GM21360 (cell line): ENCODE data around the gene NCR3LG1.

Source experiments
- ATAC-seq: cut with Tn5 transposase; IDR thresholded peaks from one replicate; pipeline ENCODE4 v1.9.1; 2021; ENCODE audit warnings: mild to moderate bottlenecking, moderate library complexity; ENCODE audit not compliant: unreplicated experiment

NCR3LG1 gene

GRCh38 chr11:17391493-17392355 lies 40.1 kb downstream of the NCR3LG1 start:
- ATAC-seq = no peak

- no peak for ATAC-seq
These were observed 41.3 kb downstream of the NCR3LG1 start for GRCh38 chr11:17392872-17393271.

- no peak for ATAC-seq
These were observed 41.9 kb downstream of the NCR3LG1 start for GRCh38 chr11:17393472-17393871.

GRCh38 chr11:17394743-17395390 lies 43.3 kb downstream of the NCR3LG1 start:
- ATAC-seq = no peak

GRCh38 chr11:17395554-17395961 lies 44.0 kb downstream of the NCR3LG1 start:
- no peak for ATAC-seq

- ATAC-seq = no peak
These were observed 44.4 kb downstream of the NCR3LG1 start for GRCh38 chr11:17395978-17396377.

DNA sequence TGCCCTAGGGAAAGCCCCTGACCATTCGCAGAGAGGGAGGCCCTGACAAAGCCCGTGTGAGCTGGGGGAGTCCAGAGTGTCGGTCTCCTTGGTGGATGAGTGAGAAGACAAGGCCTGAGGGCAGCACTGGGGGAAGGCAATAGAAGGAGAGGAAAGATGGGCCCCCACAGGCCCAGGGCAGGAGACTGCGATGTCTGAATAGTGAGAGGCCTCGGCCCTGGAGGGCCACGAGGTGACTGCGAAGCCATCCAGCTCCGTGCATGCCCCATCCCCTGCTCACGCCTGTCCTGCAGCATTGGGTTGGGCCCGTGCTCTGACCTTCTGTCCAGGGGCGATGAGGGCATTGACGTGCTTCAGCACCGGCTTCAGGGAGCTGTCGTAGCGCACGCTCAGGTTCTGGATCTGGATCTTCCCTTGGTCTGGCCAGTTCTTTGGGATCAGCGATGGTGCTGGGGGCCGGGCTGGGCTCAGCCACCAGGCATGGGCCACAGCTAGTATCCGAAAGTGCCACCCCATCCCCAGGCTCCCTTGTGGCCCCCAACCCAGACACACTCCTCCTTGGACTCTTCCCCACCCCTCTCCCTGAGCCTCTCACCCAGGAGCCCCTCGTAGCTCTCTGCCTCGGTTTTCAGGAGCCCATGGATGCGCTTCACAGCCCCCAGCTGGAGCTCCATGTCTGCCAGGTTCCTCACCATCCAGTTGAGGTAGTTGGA lies 45.2 kb downstream of the NCR3LG1 start:
- ATAC-seq = no peak

DNA sequence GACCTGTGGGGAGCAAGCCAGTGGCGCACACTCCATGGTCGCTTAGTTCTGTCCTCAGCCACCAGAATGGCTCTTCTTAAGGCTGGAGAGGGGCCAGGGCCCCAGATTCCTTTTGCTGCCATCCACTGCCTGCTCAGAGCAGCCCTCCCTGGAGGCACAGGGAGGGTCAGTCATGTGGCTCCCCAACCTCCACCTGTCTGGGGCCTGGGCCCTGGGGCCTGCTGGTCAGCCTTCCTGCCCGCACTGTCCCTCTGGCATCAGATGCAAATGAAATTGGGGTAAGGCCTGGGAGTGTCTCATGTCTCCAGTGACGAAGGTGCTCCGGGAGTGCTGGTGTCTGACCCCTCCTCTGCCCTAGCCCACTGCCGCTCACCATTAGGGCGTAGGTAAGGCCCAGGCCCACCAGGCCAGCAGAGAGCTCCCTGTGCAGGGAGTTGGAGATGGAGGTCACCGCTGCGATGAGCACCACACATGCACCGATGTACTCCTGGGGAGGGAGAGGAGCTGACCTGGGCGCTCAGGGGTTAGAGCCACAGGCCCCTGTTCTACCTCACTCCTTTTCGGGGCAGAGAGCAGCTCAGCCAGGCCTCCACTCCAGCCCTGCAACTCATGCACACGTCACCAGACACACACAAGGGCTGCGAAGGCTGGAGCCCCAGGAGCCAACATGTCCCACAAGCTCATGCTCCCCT lies 45.9 kb downstream of the NCR3LG1 start:
- no peak for ATAC-seq

DNA sequence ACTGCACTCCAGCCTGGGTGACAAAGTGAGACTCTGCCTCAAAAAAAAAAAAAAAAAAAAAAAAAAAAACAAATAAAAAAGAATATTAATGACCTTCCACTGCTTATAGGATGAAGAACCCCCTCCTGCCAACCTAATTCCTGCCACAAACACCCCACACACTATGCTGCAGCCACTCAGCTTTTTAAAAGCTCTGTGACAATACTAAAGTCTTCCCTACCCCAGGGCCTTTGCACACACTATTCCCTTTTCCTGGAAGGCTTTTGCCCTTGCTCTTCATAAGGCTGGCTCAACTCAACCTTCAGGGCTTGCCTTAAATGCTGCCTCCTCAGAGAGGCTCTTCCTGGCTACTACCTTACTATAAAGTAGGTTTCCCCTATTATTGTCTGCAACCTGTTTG lies 47.6 kb downstream of the NCR3LG1 start:
- ATAC-seq = no peak

DNA sequence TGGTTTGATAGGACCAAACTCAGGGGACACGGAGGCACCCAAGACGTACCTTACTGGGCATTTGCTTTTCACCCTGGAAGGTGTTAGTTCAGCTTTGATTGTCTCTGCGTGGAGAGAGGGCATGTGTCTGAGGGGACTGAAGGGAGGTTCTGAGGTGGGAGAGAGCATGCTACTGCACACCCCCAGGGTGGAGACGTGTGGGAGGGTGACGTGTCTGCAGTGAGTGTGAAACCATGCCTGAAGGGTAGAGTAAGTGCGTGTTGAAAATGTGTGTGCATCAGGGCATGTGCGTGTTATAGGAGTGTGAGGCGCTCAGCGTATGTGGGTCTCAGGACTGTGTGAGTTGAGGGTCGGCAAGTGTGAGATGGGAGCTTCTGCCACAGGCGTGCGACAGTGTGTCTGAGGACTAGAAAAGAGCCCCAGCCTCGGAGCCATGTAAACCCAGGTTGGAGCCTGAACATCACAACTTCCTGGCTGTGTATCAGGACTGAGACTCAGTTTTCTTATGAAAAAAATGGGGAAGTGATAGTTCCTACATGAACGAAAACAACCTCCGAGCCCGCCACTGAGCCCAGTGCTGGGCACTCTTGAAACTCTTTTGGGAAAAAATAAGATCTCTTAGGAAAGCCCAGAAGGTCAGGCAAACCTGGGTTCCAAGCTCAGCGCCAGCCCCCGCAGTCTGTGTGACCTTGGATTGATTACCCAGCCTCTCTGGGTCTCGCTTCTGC lies 48.6 kb downstream of the NCR3LG1 start:
- ATAC-seq = no peak

DNA sequence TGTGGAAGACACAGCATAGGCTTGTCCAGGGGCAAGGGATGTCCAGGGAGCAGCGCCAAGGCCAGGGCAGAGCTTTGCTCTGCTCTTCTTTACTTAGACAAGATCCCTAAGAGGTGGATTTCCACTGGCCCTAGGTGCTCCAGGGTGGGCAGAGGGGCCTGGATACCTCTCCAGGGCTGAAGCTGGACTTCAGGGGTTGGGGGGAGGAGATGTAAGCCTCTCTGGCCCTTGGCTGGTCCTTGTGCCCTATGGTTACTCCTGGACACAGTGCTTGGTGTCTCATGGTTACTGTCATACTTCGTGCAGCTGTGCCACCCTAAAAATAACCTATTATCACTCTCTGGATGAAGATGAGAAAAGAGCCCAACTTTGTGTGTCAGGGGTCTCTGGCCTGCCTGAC lies 49.7 kb downstream of the NCR3LG1 start:
- ATAC-seq = no peak

DNA sequence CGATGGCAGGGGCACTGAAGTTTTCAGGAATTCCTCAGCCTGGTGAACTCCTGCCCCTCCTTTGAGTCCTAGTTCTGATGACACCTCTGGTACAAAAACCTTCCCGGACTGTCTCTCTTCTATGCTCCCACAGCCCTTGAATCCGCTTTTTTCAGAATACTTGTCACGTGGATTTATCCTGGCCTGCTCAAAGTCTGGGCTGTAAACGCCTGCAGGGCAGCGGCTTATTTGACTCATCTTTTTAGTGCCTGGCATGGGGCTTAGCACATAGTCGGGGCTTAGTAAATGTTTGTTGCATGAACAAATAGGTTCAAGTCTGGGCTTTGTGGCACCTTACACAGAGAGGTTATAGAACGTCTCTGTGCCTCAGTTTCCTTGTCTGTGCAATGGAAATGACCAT lies 50.2 kb downstream of the NCR3LG1 start:
- no peak for ATAC-seq

DNA sequence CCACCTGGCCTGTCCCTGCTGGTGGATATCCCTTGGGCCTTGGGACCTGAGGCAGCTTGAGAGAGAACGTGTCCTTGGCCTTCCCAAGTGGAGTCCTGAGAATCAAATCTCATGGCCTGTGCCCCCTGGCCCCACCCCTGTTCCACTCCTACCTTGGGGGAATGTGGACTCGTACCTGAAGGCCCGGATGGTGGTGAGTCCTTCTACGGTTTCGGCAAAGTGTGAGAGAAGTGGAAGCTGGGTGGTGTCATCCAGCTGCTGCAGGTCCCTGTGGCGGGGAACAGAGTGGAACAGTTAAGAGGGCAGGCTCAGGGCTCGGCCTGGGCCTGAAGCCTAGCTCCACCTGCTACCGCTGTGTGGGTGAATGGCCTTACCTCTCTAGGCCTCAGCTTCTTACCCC lies 50.9 kb downstream of the NCR3LG1 start:
- no peak for ATAC-seq

GRCh38 chr11:17403980-17404759 lies 52.6 kb downstream of the NCR3LG1 start:
- ATAC-seq = no peak

DNA sequence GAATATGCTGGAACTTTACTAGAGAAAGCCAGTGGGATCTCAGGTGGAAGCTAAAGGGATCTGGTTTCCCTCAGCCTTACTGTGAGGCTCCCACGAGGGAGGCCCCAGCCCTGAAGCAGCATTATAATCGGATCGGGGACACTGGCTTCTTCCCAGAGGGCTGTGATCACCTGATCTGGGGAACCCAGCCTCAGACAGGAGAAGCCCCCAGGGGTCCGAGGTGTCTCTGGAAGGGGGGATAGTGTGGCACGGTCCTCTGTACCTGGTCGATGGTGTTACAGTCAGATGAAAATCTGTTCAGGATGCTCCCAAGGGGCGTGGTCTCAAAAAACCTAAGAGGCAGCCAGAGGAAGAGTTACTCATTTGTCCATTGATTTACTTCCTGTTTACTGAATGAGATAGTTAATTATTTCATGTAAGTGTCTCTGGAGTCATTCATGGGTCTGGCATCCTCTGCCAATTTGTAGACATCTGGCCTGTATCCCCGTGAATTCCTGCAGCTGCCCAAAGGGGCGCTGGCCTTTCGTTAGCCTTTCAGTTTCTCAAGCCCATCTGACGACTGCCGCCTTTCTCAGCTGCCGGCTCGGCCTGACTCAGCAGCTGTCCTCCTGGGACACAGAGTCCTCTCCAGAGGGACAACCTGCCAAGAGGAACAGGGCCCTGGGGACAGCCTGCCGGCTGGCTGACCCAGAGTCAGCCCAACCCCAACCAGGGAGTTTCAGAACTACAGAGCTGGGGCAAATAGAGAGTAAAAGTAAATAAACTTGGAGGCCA lies 53.8 kb downstream of the NCR3LG1 start:
- no peak for ATAC-seq

DNA sequence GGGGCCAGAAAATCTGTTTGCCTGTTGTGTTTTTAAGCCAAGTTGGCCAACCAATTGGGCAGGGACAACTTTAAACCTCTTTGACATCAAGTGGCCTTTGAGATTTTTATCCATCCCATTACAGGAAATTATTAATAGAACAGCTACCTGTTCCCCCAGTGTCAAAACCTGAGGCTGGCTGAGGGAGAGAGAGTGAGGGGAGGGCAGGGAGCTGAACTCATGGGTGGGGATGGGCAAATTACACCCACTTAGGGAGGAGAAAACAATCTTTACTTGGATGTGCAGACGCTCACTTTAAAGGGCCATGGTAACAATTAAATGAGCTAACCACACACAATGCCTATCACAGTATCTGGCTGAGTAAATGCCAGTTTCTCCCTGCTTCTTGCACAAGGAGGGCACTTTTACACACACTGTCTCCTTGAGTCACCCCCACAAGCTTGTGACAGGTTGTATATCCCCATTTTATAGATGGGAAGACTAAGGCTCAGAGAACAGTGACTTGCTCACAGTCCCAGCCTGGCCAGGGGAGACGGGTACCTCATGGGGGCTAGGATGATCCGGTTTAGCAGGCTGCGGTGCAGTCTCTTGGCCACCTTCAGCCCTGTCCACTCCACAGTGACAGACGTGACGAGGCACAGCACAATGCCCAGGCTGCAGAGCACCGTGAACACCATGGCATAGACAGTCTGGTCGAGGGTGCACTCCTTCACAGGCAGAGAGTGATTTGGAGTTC lies 54.6 kb downstream of the NCR3LG1 start:
- no peak for ATAC-seq

- ATAC-seq = no peak
These were observed 55.2 kb downstream of the NCR3LG1 start for GRCh38 chr11:17406818-17407149.

GRCh38 chr11:17407575-17407974 lies 56.0 kb downstream of the NCR3LG1 start:
- no peak for ATAC-seq
